Hematopoietic multipotent progenitor cell treated with erythropoietin and hydrocortisone succinate and interleukin-3 and kit ligand, for 17 days (in vitro differentiated cells): ENCODE measurements around the gene SERPINB12.

ENCODE experiments used
- DNase-seq: peaks from one replicate; pipeline ENCODE4 v3.0.0-alpha.2; 2015; ENCODE audit warnings: low spot score

SERPINB12 gene

GRCh38 chr18:63550068-63550467, 7.9 kb downstream of the SERPINB12 start:
- no peak for DNase-seq

GRCh38 chr18:63551769-63552168, 9.6 kb downstream of the SERPINB12 start:
- DNase-seq, result no peak

DNA sequence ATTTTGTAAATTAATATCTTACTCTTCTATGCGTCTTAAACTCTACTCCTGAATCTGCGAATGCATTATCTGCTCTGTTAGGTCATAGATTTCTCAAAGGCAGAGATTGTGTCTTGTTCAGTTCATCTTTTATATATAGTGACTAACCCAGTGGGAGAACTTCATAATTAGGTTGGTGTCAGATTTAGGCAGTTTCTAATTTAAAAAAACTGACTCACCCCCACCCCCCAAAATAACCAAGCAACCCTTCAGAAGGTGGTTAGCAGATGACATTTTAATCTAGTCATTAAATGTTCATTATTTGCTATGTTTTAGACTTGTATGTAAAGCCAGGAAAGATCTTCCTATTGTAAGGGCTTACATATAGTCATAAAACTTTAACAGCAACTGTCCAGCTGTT, 10.4 kb downstream of the SERPINB12 start:
- DNase-seq, result no peak

- DNase-seq, result no peak
These were observed 10.9 kb downstream of the SERPINB12 start for GRCh38 chr18:63553081-63553480.

DNA sequence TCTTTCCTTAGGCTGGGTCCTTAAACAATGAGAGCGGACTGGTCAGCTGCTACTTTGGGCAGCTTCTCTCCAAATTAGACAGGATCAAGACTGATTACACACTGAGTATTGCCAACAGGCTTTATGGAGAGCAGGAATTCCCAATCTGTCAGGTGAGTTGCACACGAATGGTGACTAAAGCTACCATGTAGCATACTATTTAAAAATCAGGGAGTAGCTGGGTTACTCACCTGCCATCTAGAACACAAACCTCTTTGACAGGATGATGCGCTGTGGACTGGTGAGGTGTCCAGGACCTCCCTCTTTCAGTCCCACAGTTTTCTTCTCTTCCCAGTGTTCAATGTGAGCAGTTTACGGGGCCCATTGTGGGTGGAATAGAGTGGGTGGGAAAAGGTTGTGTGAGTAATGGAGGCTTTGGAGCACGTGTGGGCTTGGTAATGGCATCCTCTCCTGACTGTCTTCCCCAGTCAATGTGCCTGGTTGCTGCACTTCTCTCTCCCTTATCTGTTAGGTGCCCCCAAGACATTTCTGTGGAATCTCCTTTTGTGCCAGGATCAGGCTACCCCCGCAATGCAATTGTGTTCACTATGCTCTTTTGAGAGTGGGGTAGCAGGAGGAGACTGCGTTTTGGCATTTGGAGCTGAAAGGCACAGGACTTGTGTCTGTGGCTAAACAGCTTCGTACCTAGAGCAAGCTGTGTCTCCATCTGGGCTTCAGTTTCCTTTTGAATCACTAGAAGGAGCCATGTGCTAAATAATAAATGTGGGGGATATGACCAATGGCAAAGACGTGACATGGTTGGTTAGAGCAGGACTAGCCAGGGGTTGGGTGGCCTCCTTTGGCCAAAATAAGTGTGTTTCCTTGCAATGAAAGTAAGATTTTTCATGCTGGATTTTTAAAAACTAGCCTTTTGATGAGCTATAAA, 17.7 kb downstream of the SERPINB12 start:
- no peak for DNase-seq

DNA sequence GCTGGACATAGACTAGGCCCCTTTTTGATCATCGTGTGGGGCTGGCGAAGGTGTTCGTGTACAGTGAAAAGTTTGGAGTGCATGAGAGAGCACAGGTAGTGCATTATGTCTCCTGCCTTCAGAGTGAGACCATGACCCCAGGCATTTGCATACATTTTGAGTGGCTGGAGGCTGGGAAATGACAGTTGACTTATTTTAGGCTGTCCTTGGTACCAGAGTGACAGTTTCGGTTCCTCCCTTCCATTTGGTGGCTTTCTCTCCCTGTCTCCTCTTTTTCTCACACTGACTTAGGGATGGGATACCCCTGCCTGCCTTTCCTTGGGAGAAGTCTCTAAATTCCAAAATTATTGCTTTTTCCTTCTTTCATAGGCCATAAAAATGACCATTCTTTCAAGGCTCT, 20.1 kb downstream of the SERPINB12 start:
- no peak for DNase-seq

DNA sequence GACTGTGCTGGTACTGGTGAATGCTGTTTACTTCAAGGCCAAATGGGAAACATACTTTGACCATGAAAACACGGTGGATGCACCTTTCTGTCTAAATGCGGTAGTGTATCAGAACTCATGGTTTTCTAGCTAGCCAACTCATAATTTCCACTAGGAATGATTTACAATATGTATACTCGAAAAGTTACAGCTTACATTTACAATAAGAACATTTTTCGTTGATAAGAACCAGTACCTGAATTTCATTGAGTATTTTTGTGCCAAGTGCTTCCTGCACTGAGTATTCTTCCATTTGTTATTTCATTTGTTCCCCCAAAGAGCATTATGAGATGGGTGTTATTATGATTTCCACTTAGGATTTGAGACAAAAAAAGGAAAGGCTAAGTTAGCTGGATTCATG, 21.9 kb downstream of the SERPINB12 start:
- DNase-seq, result no peak

DNA sequence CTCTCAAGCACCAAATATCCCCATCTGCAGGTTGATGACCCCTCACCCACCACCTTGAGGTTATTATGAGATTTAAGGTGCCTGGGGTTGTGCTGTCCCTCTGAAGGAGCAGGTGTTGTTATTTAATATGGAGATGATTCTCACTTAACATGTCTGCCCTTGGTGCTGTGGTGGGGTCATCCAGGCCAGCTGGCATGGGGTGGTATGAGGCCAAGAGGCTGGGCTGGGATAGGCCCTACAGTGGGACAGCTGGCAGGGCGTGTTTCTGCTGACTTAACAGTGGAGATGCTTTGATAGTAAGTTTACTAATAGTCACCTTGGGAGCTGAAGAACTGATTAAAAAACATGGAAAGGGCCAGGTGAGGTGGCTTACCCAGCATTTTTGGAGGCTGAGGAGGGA, 22.4 kb downstream of the SERPINB12 start:
- no peak for DNase-seq

- no peak for DNase-seq
These were observed 25.1 kb downstream of the SERPINB12 start for GRCh38 chr18:63567276-63567675.

DNA sequence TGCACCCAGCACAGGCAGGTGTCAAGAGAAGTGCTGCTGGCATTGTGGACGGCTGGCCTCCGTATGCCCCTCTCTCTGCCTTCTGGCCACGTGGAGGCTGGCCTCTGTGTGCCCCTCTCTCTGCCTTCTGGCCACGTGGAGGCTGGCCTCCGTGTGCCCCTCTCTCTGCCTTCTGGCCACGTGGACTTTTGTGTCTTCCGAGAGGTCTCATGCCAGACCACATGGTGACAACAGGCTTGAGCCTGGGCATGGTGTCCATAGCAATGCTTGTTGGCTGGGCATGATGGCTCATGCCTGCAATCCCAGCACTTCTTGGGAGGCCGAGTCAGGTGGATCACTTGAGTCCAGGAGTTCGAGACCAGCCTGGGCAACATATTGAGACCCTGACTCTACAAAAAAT, 25.7 kb downstream of the SERPINB12 start:
- no peak for DNase-seq

- no peak for DNase-seq
These were observed 28.6 kb downstream of the SERPINB12 start for GRCh38 chr18:63570721-63571120.

- no peak for DNase-seq
These were observed 33.5 kb downstream of the SERPINB12 start for GRCh38 chr18:63575681-63576080.

- peak; percentile 6 for DNase-seq
These were observed 36.3 kb downstream of the SERPINB12 start for GRCh38 chr18:63578357-63578958.

- DNase-seq, result no peak
These were observed 37.4 kb downstream of the SERPINB12 start for GRCh38 chr18:63579616-63580015.

DNA sequence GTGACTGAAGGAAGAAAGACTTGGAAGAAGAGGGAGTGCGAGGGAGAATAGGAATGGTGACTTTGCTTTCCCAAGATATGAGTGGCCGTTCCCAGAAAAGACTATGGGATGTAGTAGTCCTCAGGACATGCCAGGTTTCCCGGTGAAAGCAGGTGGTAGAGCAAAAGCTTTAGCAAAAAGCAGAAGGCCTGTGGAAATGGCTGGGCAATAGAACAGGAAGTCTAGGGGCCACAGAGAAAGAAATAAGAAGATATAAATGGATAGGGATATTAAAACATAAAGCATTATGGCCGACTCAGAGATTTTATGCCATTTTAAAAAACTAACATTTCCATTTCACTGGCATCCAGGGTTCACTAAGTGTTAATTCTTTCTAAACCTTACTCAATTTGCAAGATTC, 43.8 kb downstream of the SERPINB12 start:
- no peak for DNase-seq

DNA sequence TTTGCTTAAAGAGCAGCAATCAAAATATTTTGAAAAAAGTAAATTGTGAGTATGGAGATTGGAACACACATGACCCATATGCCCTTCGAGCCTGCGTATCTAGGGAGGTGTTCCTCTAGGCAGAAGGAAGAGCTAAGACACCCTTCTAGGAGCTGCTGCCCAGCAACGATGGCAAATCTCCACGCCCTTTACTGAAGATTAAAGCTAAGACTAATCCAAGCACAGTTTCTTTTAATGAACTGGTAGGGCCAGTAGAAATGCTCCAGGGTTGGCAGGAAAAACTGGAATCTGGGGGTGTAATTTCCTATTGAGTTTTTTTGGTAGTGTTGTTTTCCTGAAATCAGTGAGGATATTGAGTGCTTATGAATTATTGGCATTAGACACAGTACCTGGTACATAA, 44.3 kb downstream of the SERPINB12 start:
- no peak for DNase-seq

DNA sequence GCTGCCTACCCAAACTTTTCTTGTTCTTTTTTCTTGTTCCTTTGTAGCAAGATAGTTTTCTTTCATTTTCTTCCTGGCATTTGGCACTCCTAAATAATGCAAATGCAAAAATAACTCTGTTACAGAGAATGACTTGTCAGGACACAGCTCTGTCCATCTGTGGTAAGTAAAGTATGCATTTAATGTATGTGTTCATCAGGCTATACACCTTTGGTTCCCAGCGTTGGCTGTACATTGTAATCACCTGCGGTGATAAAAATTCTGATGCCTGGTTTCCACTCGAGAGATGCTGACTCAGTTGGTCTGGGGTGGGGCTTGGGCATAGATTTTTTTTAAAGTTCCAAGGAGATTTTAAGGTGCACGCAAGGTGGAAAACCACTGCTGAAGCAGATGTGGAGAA, 44.8 kb downstream of the SERPINB12 start, which contains the start of gene SERPINB13:
Gene SERPINB13 (plus strand): TSS at position 378 of the 400 bp plus-strand sequence. CDS start 1,325 bp downstream, outside the sequence.
- no peak for DNase-seq

DNA sequence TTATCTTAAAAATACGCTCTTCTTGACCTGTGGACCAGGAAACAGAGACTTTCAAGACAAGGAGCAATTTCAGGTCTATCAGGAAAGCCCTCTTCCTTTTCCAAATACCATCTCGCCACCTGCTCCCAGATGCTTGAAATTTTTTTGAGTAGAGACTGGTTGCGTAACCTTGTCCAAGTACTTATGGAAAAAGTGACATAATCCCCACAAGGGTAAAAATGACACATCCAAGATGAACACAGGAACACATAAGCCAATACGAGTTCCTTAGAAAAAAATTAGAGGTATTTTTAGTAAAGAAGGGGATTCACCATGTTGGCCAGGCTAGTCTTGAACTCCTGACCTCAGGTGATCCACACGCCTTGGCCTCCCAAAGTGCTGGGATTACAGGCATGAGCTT, 46.7 kb downstream of the SERPINB12 start:
- no peak for DNase-seq

- DNase-seq, result no peak
These were observed 48.2 kb downstream of the SERPINB12 start for GRCh38 chr18:63590373-63590772.

- DNase-seq, result no peak
These were observed 49.0 kb downstream of the SERPINB12 start for GRCh38 chr18:63590966-63591695.

DNA sequence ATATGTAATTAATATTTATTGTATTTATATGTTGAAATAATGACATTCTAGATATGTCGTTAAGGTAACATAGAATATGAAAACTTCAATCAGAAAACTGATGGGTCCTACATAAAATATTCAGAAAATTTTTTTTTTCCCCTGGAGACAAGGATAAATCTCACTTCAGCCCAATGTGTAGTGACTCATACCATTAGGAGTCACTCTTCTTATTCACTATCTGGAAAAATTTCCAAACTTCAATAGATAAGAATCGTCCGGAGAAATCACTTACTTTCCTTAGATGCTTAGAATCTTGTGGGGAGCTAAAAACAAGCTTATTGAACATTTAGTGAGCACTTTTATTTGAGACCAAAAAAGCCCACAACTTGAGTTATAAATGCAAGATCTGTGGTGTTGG, 49.6 kb downstream of the SERPINB12 start:
- no peak for DNase-seq

DNA sequence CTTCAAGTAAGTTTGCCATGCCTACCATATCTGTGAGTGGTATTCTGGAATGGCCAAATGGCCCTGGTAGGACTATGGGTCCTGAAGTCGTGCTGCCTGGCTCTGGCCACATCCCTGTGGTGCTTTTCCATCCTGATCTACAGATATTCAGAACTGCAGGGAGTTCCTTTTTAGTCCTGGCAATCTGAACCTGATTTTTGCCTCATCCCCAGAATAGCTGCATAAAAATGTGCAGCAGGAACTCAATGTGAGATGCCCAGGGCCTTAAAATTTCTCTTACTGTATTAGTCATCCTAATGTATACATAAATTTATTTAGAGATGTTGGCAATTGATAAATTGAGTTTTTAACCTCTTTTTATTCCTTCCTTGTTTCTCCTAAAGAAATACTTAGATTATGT, 50.3 kb downstream of the SERPINB12 start:
- no peak for DNase-seq

DNA sequence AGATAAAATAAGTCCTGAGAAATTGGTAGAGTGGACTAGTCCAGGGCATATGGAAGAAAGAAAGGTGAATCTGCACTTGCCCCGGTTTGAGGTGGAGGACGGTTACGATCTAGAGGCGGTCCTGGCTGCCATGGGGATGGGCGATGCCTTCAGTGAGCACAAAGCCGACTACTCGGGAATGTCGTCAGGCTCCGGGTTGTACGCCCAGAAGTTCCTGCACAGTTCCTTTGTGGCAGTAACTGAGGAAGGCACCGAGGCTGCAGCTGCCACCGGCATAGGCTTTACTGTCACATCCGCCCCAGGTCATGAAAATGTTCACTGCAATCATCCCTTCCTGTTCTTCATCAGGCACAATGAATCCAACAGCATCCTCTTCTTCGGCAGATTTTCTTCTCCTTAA, 54.8 kb downstream of the SERPINB12 start:
- DNase-seq, result no peak
